Ovary (tissue), 3 donors: ENCODE results near the gene LRRC43.

Experiments used
- EP300 ChIP-seq: sonication (generic); formaldehyde crosslinking; IDR thresholded peaks from one replicate; pipeline ENCODE4 v1.6.1; 2017; ENCODE audit warnings: antibody characterized with exemption
- POLR2A ChIP-seq: fragments of 450-650 bp; IDR thresholded peaks from one replicate; pipeline ENCODE4 v1.6.1; 2017; ENCODE audit warnings: antibody characterized with exemption, mild to moderate bottlenecking, moderate library complexity
- TF ChIP-seq, protein P1 (sequence below), 3 donors: fragments of 450-650 bp in 2 of 3; fragments of 200-600 bp in 1 of 3; IDR thresholded peaks; one replicate each; pipeline versions ENCODE4 v1.5.1 to v1.8.0; 2016 to 2022; ENCODE audit warnings: antibody characterized with exemption in 3 of 3, mild to moderate bottlenecking in 1 of 3
- donor health status: DM: no; HTN: no; CAD: no.

DNA sequence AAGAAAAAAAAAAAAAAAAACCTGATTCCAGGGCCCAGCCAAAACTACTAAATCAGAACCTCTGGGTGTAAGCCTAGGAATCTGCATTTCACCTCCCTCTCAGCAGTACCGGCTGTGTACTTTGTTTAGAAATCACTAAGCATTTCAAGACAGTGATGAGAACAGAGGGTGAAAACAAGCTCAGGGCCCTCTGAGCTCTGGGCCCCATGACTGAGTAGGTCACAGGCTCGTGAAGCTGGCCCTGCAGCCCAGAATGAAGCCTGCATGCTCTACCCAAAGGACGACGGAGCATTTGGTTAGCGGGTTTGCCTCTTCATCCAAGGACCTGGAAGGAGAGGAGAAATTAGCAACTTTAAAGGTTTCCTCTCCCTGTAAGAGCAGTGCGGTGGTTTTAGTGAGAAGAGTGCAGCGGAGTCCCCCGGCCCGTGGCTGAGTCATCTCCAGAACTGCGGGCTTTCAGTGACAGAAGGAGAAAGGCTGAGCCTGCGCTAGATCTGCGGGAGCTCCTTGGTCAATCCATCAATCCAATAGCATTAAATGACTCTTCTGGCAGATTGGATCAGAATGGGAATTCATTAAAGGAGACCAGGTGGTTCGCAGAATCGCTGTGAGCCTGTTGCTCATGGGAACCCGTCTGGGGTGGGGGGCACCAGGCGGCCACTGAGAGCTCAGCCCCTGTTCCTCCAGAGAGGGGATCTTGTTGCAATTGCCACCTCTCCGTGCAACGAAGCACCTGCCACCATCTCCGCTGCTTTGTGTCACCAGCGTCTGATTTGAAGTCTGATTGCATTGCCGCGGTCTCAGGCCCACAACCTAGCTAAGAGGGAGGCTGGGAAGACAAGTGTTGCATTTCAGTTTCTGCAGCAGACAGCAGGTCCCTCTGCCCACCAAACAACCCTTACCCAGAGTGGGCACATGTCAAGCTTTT lies 16.2 kb upstream of the LRRC43 start:
- TF ChIP-seq, protein P1, sequence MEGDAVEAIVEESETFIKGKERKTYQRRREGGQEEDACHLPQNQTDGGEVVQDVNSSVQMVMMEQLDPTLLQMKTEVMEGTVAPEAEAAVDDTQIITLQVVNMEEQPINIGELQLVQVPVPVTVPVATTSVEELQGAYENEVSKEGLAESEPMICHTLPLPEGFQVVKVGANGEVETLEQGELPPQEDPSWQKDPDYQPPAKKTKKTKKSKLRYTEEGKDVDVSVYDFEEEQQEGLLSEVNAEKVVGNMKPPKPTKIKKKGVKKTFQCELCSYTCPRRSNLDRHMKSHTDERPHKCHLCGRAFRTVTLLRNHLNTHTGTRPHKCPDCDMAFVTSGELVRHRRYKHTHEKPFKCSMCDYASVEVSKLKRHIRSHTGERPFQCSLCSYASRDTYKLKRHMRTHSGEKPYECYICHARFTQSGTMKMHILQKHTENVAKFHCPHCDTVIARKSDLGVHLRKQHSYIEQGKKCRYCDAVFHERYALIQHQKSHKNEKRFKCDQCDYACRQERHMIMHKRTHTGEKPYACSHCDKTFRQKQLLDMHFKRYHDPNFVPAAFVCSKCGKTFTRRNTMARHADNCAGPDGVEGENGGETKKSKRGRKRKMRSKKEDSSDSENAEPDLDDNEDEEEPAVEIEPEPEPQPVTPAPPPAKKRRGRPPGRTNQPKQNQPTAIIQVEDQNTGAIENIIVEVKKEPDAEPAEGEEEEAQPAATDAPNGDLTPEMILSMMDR (IDR thresholded peaks at IDR 0.05): no peak
- TF ChIP-seq POLR2A (no peak), EP300 (no peak)
